ENCODE data around the gene FASN. TPM values are rescaled to one million over a fixed set of nuclear protein-coding genes. Genes with fewer than 3 reads are reported as not detected.

The FASN gene
- polyA plus RNA-seq, 1 of the 3 experiments (the other 2 are of a cell fraction) = 55.1 TPM

DNA sequence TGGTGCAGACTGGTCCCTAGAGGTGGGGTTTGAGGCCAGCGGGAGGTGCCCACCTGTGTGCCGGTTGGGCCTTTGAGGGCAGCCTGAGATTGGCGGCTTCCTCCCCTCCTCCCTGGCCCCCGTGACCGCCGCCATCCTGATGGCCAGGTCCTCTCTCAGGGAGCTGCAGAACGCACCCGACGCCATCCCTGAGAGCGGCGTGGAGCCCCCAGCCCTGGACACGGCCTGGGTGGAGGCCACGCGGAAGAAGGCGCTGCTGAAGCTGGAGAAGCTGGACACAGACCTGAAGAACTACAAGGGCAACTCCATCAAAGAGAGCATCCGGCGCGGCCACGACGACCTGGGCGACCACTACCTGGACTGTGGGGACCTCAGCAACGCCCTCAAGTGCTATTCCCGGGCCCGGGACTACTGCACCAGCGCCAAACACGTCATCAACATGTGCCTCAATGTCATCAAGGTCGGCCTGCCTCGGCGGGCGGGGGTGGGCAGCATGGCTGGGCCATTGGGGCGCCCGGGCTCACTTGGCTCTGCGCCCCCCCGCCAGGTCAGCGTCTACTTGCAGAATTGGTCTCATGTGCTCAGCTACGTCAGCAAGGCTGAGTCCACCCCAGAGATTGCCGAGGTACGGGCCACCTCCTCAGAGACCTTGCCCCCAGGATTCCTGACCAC lies 43.5 kb downstream of the FASN start:
- Histone ChIP-seq H3K27ac (ENCODE audit: low read depth in 2 of 2, low read length in 1 of 2) (no peak overlapping the region; a peak in 1 of 4 replicates), H3K36me3 (replicated peaks in 1 of 2; ENCODE audit: control insufficient read depth in 1 of 2, insufficient read depth in 2 of 2, low read length in 1 of 2) (peaks cover 29 to 72% of the 10 kb centered on the region in 2 experiments), H3K9me2 (no peaks in the 10 kb centered on the region), H3F3A (replicated peaks; ENCODE audit: insufficient read depth) (peaks cover 20% of the 10 kb centered on the region), H3K4me2 (no peak overlapping the region), H3K4me1 (ENCODE audit: control insufficient read depth in 1 of 2, insufficient read depth in 2 of 2, low read depth in 1 of 2, low read length in 1 of 2) (peaks cover 0 to 30% of the 10 kb centered on the region in 2 experiments; a peak in 2 of 4 replicates), H2AFZ (ENCODE audit: low read depth) (no peak overlapping the region), H4K20me1 (ENCODE audit: insufficient read depth) (peaks cover 14% of the 10 kb centered on the region; the same call in 1 of the 2 replicates), H3K27me3 (ENCODE audit: insufficient read depth) (no peaks in the 10 kb centered on the region), H3K9me3 (no peaks in the 10 kb centered on the region), H3K4me3 (ENCODE audit: low read depth in 2 of 2, low read length in 1 of 2) (no peak overlapping the region), H3K79me2 (ENCODE audit: insufficient read depth) (peaks cover 49% of the 10 kb centered on the region), H3K9ac (no peak overlapping the region)
- no peak for DNase-seq
- no peak for TF ChIP-seq NFIC (IDR thresholded peaks at IDR 0.05; ENCODE audit: borderline replicate concordance)
- TF ChIP-seq, protein P1, sequence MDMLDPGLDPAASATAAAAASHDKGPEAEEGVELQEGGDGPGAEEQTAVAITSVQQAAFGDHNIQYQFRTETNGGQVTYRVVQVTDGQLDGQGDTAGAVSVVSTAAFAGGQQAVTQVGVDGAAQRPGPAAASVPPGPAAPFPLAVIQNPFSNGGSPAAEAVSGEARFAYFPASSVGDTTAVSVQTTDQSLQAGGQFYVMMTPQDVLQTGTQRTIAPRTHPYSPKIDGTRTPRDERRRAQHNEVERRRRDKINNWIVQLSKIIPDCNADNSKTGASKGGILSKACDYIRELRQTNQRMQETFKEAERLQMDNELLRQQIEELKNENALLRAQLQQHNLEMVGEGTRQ (IDR thresholded peaks at IDR 0.05; ENCODE audit: borderline replicate concordance, low read depth, low read length) = no peak
- TF ChIP-seq, protein P2, sequence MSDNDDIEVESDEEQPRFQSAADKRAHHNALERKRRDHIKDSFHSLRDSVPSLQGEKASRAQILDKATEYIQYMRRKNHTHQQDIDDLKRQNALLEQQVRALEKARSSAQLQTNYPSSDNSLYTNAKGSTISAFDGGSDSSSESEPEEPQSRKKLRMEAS (IDR thresholded peaks at IDR 0.05; ENCODE audit: low read depth) = no peak
- TF ChIP-seq CTCF (IDR thresholded peaks at IDR 0.05) = no peak
- TF ChIP-seq MXI1 (IDR thresholded peaks at IDR 0.05; ENCODE audit: low read depth, low read length) = no peak
- no peak for TF ChIP-seq RXRA (IDR thresholded peaks at IDR 0.05; ENCODE audit: borderline replicate concordance, low read depth)
- no peak for TF ChIP-seq SIN3A (IDR thresholded peaks at IDR 0.05; ENCODE audit: borderline replicate concordance, low read depth, low read length)
- no peak for TF ChIP-seq SMC3 (IDR thresholded peaks at IDR 0.05; ENCODE audit: low read depth, low read length)
- TF ChIP-seq, protein P3, sequence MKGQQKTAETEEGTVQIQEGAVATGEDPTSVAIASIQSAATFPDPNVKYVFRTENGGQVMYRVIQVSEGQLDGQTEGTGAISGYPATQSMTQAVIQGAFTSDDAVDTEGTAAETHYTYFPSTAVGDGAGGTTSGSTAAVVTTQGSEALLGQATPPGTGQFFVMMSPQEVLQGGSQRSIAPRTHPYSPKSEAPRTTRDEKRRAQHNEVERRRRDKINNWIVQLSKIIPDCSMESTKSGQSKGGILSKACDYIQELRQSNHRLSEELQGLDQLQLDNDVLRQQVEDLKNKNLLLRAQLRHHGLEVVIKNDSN (IDR thresholded peaks at IDR 0.05; ENCODE audit: borderline replicate concordance, low read depth) = no peak
- TF ChIP-seq RFX5 (IDR thresholded peaks at IDR 0.05; ENCODE audit: low read length) = no peak
- ChIA-PET POLR2A (interaction anchor here (1.0 to 1.6 kb wide), 2 partner anchors 9 to 44 kb away, joined by 4 read pairs; partner anchors contain the start of gene FASN), CTCF (interaction anchor here (0.8 to 5.1 kb wide), 10 partner anchors 15 to 100 kb away, joined by 3 to 24 read pairs (median 3); partner anchors contain the start of gene DCXR)
- WGBS (ENCODE audit: low lambda C conversion rate) = 93% methylated on average over 28 of the region's 38 CpGs
